OCI-LY1 (cell line): ENCODE measurements around the gene TRAPPC13.

Source experiments
- EZH2 ChIP-seq: fragments of 200-600 bp; sonication (generic), shearing (Covaris generic); IDR thresholded peaks from 2 replicates; pipeline ENCODE4 v1.8.0; 2017; ENCODE audit warnings: borderline replicate concordance, mixed run types, mild to moderate bottlenecking, antibody characterized with exemption, low read length, moderate library complexity, mixed read lengths
- TF ChIP-seq, protein P1 (sequence below): fragments of 200-600 bp; sonication (generic), shearing (Covaris generic); IDR thresholded peaks from 2 replicates; pipeline ENCODE4 v1.5.1; 2017; ENCODE audit warnings: mild to moderate bottlenecking, antibody characterized with exemption, low read length, moderate library complexity, mixed read lengths

DNA sequence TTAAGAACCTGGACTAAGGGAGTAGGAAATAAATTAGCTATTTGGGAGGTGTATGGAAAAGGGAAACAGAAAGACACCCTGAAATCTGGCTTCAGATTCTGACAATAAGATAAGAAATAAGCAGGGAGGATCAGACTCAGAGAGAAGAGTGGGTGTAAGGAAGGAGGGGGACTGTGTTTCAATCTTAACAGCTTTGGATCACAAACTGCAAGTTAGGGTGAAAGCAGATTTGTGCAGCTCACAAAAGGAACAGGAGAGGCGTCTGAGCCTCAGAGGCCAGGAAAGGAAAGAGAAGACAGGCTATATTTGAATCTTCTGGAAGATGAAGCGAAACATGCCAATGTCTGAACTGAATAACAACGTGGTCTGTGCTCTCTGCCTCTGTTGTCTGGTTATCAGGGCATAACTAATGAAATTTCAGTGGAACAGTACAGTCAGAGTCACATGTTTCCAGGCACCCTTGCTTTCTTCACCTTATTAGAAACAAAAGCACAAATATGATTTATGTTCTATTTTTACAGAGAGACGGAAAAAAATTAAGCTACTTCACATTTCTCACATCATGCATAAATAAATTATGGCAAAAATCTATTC, 70.4 kb downstream of the TRAPPC13 start:
- TF ChIP-seq, protein P1, sequence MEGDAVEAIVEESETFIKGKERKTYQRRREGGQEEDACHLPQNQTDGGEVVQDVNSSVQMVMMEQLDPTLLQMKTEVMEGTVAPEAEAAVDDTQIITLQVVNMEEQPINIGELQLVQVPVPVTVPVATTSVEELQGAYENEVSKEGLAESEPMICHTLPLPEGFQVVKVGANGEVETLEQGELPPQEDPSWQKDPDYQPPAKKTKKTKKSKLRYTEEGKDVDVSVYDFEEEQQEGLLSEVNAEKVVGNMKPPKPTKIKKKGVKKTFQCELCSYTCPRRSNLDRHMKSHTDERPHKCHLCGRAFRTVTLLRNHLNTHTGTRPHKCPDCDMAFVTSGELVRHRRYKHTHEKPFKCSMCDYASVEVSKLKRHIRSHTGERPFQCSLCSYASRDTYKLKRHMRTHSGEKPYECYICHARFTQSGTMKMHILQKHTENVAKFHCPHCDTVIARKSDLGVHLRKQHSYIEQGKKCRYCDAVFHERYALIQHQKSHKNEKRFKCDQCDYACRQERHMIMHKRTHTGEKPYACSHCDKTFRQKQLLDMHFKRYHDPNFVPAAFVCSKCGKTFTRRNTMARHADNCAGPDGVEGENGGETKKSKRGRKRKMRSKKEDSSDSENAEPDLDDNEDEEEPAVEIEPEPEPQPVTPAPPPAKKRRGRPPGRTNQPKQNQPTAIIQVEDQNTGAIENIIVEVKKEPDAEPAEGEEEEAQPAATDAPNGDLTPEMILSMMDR: no peak
- TF ChIP-seq EZH2: no peak
